ENCODE measurements around the gene CCDC102A.

The CCDC102A gene

DNA sequence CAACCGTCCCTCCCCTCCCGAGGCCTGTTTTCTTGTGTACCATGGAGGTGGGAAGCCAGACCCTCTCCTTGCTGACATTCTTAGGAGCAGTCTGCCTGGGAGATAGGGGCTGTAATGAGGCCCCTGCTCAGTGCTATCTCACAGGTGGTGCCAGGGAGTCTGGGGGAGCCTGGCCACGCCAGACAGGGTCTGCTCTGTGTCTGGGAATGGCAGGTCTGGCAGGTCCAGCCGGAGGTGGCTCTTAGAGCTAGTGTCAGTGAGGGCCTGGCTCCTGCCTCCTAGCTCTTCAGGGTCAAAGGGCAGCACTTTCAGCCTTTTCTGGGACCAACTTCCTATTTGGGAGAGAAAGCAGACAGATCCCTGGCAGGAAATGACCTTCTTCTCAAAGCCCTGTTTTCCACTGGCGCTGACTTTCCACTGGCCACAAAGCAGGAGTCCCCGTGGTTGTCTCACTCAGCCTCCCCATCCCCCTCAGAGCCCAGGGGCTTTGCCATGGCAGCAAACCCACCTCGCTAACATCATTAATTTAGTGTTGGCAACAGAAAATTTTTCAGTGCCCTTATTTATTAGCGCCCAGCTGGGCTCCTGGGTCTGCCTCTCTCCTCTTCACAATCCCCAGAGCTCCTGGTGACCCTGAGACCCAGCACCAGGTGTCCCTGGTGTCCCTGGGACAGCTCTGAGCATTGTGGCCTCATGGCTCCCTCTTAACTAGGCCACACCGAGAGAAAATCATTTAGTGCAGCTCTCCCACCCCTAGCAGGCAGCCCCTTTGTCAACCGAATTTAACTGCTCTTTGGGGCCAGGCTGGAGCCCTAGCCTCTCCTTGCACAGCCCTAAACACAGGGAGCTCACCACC is 26.1 kb downstream of the CCDC102A start:
- H3K9me3 ChIP-seq (ENCODE audit: control insufficient read depth, low read length), result no peaks in the 10 kb centered on the region
- H3K27me3 ChIP-seq (ENCODE audit: control insufficient read depth, insufficient read depth, low read length), result peaks cover 14% of the 10 kb centered on the region
- no peaks in the 10 kb centered on the region for H3K36me3 ChIP-seq (ENCODE audit: control insufficient read depth, insufficient read depth, low read length)
- H3K4me3 ChIP-seq (ENCODE audit: low read length), result no peak overlapping the region
- H3K9ac ChIP-seq (ENCODE audit: low read length), result no peak overlapping the region
- peaks cover 6% of the 10 kb centered on the region for H3K4me1 ChIP-seq (ENCODE audit: control insufficient read depth, insufficient read depth, low read length)

DNA sequence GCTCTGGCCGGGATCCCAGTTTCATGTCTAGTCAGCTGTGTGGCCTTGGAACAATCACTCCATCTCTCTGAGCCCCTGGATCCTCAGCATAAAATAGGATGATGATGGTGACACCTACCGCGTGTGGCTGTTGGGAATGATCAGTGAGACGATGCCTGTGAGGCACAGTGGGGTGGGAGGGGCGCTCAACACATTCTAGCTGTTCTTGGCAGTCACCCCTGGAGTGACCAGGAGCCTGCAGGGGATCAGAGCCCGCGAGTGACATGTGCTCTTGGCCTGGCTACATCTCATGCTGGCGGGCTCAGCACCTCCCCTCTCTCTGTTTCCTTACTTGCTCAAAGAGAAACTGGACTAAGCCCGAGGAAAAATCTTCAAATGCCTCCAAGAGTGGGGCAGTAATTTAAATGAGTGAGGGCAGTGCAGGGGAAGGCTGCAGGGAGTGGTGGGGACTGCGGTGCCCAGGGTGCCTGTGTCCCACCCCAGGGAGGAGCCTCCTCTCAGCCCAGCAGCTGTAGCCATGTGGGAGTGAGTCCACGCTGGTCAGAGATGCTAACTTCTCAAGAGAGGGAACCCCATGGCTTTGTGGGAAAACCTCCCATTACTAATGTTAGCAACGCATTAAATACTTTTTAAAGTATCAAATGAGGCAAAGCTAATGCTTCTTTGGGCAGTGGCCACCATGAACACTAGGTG is 27.0 kb downstream of the CCDC102A start:
- Histone ChIP-seq H3K4me1 (ENCODE audit: control insufficient read depth, insufficient read depth, low read length) (peaks cover 6% of the 10 kb centered on the region), H3K4me3 (ENCODE audit: low read length) (no peak overlapping the region), H3K36me3 (ENCODE audit: control insufficient read depth, insufficient read depth, low read length) (no peaks in the 10 kb centered on the region), H3K9ac (ENCODE audit: low read length) (no peak overlapping the region), H3K9me3 (ENCODE audit: control insufficient read depth, low read length) (no peaks in the 10 kb centered on the region), H3K27me3 (ENCODE audit: control insufficient read depth, insufficient read depth, low read length) (peaks cover 14% of the 10 kb centered on the region)

DNA sequence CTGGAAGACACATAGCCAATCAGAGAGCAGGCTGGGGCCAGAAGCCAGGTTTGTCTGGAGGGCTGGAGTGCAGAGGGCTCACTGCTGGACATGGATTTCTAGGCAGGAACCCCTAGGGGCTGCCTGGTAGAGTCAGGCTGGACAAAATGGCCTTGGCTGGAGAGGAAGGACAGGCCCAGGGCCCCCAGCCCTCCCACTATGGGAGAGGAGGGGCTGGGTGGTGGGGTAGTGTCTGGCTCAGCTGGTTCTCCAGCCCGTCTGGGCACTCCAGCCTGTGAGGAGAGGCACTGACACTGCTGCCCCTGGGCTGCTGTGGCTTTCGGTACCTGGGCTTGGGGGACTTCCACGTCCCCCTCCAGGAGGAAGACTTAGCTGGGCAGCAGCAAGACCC is 28.3 kb downstream of the CCDC102A start:
- Histone ChIP-seq H3K27me3 (ENCODE audit: control insufficient read depth, insufficient read depth, low read length) (peaks cover 14% of the 10 kb centered on the region), H3K4me1 (ENCODE audit: control insufficient read depth, insufficient read depth, low read length) (peaks cover 6% of the 10 kb centered on the region)

DNA sequence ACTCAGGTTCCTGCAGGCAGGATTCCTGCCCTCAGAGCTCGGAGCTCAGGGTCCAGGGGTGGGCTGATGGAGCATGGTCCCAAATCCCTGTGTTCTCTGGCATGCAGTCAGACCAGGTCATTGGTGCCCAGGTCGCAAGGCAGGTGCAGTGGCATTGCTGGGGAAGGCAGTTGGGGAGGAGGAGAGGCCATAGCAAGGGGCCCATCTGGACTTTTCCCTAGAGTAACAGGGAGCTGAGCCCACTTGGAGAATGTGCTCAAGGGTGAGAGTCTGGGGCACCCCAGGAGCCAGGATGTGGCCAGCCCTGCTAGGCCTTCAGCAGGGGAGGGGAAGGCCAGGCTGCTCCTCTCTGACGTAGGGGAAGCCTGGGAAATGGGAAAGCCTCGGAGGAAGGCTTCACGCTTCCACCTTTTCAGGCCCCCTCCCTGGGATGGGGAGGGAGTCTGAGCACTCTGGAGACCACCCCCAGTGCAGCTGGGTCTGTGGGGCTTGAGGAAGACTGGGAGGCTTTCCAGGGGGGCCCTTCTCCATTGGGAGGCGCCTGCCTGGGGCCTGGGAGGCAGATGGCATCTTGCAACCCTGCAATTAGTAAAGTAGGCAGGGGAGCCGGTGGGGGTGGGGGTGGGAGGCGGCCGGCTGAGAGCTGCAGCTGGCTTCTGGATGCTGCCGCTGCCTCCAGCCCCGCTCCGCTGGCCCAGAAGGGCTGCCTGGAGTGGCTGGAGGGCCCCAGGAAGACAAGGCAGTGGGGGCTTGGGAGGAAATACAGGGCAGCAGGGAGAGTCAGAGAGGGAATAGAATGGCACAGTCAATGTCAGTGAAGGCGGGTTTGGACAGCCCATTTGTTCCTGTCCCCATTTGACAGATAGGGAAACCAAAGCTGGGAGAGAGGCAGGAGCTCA is 29.0 kb downstream of the CCDC102A start:
- Histone ChIP-seq H3K9me3 (ENCODE audit: control insufficient read depth, low read length) (no peaks in the 10 kb centered on the region), H3K4me1 (ENCODE audit: control insufficient read depth, insufficient read depth, low read length) (peaks cover 6% of the 10 kb centered on the region), H3K36me3 (ENCODE audit: control insufficient read depth, insufficient read depth, low read length) (no peaks in the 10 kb centered on the region), H3K9ac (ENCODE audit: low read length) (no peak overlapping the region), H3K4me3 (ENCODE audit: low read length) (no peak overlapping the region), H3K27me3 (ENCODE audit: control insufficient read depth, insufficient read depth, low read length) (peaks cover 14% of the 10 kb centered on the region)

More for the DNA sequence above, 28.3 kb downstream of the CCDC102A start:
- no peaks in the 10 kb centered on the region for H3K36me3 ChIP-seq (ENCODE audit: control insufficient read depth, insufficient read depth, low read length)
- H3K9ac ChIP-seq (ENCODE audit: low read length), result no peak overlapping the region
- no peaks in the 10 kb centered on the region for H3K9me3 ChIP-seq (ENCODE audit: control insufficient read depth, low read length)
- no peak overlapping the region for H3K4me3 ChIP-seq (ENCODE audit: low read length)

DNA sequence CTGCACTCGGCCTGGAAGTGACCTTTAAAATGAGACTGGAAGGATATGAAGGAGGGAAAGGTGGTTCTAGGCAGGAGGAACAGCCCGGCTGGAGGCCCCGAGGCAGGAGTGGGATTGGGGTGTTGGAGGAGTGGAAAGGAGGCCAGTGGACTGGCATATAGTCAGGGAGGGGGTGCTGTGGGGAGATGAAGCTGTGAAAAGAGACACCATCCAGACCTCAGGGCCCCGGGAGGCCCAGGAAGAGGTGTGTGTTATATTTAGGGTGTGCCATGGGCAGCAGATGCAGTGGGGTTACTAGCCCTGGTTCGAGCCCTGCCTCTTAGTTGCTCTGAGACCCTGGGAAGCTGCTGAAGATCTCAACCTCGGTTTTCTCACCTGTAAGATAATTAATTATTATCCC is 31.2 kb downstream of the CCDC102A start:
- no peaks in the 10 kb centered on the region for H3K36me3 ChIP-seq (ENCODE audit: control insufficient read depth, insufficient read depth, low read length)
- H3K4me1 ChIP-seq (ENCODE audit: control insufficient read depth, insufficient read depth, low read length), result peaks cover 5% of the 10 kb centered on the region
- peaks cover 14% of the 10 kb centered on the region for H3K27me3 ChIP-seq (ENCODE audit: control insufficient read depth, insufficient read depth, low read length)
- H3K4me3 ChIP-seq (ENCODE audit: low read length), result no peak overlapping the region
- H3K9me3 ChIP-seq (ENCODE audit: control insufficient read depth, low read length), result no peaks in the 10 kb centered on the region
- H3K9ac ChIP-seq (ENCODE audit: low read length), result no peak overlapping the region

DNA sequence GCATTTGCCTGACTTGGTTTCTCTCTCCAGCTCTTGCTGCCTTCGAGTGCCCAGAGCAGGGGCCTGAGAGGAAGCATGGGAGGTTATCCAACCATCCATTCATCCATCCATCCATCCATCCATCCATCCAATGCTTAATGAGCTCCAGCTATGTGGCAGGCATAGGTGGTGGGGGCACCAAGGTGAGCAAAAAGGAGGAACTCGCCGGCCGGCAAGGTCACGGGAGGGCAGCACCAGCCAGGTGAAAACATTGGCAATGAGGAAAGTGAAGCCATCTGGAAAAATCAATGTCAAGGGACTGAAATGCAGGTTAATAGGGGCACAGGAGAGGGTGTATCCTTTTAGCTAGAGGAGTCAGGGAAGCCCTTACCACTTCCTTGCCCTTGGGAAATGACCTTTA is 31.9 kb downstream of the CCDC102A start:
- H3K9ac ChIP-seq (ENCODE audit: low read length), result no peak overlapping the region

DNA sequence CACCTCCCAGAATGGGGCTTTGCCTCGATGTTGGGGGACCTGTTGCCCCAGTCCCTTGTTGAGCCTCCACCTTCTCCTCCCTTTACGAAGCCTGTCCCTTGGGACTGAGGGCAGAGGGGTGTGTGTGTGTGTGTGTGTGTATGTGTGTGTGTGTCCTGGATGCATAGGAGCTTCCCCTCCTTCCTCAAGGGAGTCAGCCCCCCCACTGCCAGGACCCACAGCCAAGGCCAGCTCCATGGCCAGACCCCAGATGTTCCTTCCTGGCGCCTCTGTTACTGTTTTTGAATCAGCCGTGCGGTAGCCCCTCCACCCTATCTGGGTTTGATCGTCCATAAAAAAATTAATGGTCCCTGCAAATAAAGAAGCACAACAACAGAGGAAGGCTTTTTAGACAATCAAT is 32.4 kb downstream of the CCDC102A start:
- no peak overlapping the region for H3K9ac ChIP-seq (ENCODE audit: low read length)
- no peaks in the 10 kb centered on the region for H3K9me3 ChIP-seq (ENCODE audit: control insufficient read depth, low read length)
- H3K4me1 ChIP-seq (ENCODE audit: control insufficient read depth, insufficient read depth, low read length), result no peaks in the 10 kb centered on the region
- H3K4me3 ChIP-seq (ENCODE audit: low read length), result no peak overlapping the region
- no peaks in the 10 kb centered on the region for H3K36me3 ChIP-seq (ENCODE audit: control insufficient read depth, insufficient read depth, low read length)
- peaks cover 11% of the 10 kb centered on the region for H3K27me3 ChIP-seq (ENCODE audit: control insufficient read depth, insufficient read depth, low read length)

More for the DNA sequence above, 31.9 kb downstream of the CCDC102A start:
- Histone ChIP-seq H3K4me1 (ENCODE audit: control insufficient read depth, insufficient read depth, low read length) (no peaks in the 10 kb centered on the region), H3K27me3 (ENCODE audit: control insufficient read depth, insufficient read depth, low read length) (peaks cover 11% of the 10 kb centered on the region), H3K4me3 (ENCODE audit: low read length) (no peak overlapping the region), H3K36me3 (ENCODE audit: control insufficient read depth, insufficient read depth, low read length) (no peaks in the 10 kb centered on the region), H3K9me3 (ENCODE audit: control insufficient read depth, low read length) (no peaks in the 10 kb centered on the region)

DNA sequence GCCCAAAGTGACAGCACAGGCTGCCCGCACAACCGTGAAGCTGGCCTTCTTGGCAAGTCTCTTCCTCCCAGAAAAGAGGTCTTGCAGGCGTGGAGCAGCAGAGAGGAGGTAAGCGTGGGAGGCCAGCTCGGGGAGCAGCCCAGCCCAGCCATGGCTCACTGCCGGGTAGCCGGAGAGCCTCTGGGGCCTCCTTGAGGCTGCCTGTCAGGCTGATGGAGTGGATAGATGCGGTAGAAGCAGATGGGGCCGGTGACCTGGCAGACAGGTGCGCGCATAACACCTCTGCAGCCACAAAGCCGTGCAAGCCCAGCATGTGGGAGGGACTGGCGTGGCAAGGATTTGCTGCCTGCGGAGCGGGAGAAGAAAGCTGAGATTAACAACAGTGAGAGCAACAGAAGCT is 33.0 kb downstream of the CCDC102A start:
- no peak overlapping the region for H3K4me3 ChIP-seq (ENCODE audit: low read length)
- H3K9ac ChIP-seq (ENCODE audit: low read length), result no peak overlapping the region
- no peaks in the 10 kb centered on the region for H3K36me3 ChIP-seq (ENCODE audit: control insufficient read depth, insufficient read depth, low read length)
- no peaks in the 10 kb centered on the region for H3K4me1 ChIP-seq (ENCODE audit: control insufficient read depth, insufficient read depth, low read length)
- no peaks in the 10 kb centered on the region for H3K9me3 ChIP-seq (ENCODE audit: control insufficient read depth, low read length)
- H3K27me3 ChIP-seq (ENCODE audit: control insufficient read depth, insufficient read depth, low read length), result peaks cover 11% of the 10 kb centered on the region

DNA sequence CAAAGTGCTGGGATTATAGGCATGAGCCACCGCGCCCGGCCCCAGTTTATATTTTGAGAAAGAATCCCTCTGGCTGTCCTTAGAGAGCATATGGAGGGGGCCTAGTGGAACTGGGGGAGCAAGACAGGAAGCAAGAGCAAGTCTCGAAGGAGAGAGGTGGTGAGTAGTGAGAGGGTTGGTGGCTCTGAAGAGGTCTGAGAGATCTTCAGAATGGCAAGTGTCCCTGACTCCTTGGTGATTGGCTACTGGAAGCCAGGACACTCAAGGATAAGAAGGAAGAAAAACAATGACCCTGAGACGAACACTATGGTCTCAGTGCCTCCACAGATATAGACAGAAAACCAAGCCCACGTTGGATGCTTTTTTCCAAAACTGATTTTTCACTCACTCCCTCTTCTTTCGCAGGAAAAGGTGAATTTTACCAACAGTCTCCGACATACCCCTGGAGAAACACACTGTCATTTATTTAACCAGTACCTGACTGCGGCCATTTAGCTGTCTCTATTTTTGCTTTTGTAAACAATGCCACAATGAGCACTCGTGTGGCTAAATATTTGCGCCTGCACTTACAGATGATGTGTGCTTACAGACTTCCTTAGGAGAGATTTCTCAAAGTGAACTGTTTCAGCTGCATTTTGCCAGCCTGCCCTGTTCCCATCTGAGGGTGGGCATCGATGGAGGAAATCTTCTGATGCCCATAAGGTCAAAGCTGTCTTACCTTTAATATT is 34.2 kb downstream of the CCDC102A start:
- no peak overlapping the region for H3K4me3 ChIP-seq (ENCODE audit: low read length)
- peaks cover 6% of the 10 kb centered on the region for H3K27me3 ChIP-seq (ENCODE audit: control insufficient read depth, insufficient read depth, low read length)
- H3K36me3 ChIP-seq (ENCODE audit: control insufficient read depth, insufficient read depth, low read length), result no peaks in the 10 kb centered on the region

DNA sequence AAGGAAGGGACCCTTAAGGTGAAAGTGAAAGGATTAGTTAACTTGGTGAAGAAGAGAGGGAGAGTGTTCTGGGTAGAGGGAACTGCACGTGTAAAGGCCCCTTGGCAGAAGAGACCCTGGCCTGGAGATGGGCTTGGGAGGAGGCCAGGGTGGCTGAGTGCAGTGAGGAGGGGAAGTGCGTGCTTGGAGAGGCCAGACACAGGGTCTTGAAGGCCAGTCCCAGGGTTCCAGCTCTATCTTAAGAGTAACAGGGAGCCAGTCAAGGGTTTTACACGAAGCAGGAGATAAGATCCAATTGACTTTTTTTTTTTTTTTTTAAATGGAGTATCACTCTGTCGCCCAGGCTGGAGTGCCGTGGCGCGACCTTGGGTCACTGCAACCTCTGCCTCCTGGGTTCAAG is 34.9 kb downstream of the CCDC102A start:
- H3K9me3 ChIP-seq (ENCODE audit: control insufficient read depth, low read length), result no peaks in the 10 kb centered on the region
- H3K9ac ChIP-seq (ENCODE audit: low read length), result no peak overlapping the region
- no peak overlapping the region for H3K4me3 ChIP-seq (ENCODE audit: low read length)
- H3K36me3 ChIP-seq (ENCODE audit: control insufficient read depth, insufficient read depth, low read length), result no peaks in the 10 kb centered on the region
- no peaks in the 10 kb centered on the region for H3K4me1 ChIP-seq (ENCODE audit: control insufficient read depth, insufficient read depth, low read length)
- peaks cover 2% of the 10 kb centered on the region for H3K27me3 ChIP-seq (ENCODE audit: control insufficient read depth, insufficient read depth, low read length)

More for the DNA sequence above, 34.2 kb downstream of the CCDC102A start:
- H3K9ac ChIP-seq (ENCODE audit: low read length), result no peak overlapping the region
- no peaks in the 10 kb centered on the region for H3K4me1 ChIP-seq (ENCODE audit: control insufficient read depth, insufficient read depth, low read length)
- H3K9me3 ChIP-seq (ENCODE audit: control insufficient read depth, low read length), result no peaks in the 10 kb centered on the region

DNA sequence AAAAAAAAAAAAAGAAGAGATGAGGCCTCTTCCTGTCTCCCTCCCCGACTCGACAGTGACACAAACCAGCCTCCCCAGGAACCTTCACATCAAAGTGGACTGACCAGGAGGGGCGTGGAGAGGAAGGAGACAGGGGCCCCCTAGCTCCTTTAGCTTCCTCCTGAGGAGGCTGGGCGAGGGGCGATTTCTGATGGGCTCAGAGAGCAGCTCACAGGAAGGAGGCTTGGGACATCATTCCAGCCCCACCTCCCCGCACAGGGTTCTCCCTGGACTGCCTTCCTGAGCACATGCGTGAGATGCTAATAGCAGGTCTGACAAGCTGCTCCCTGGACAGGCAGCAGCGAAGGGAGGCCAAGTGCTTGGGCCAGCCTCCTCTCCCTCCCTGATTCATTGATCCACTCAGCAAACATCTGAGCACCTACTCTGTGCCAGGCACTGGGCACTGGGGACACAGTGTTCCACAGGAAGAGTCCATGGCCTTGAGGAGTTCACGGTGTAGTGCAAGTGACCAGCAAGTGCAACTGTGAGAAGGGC is 35.7 kb downstream of the CCDC102A start:
- H3K9me3 ChIP-seq (ENCODE audit: control insufficient read depth, low read length), result no peaks in the 10 kb centered on the region
- H3K4me3 ChIP-seq (ENCODE audit: low read length), result no peak overlapping the region

More for the DNA sequence above, 35.7 kb downstream of the CCDC102A start:
- Histone ChIP-seq H3K27me3 (ENCODE audit: control insufficient read depth, insufficient read depth, low read length) (no peaks in the 10 kb centered on the region), H3K9ac (ENCODE audit: low read length) (no peak overlapping the region), H3K36me3 (ENCODE audit: control insufficient read depth, insufficient read depth, low read length) (no peaks in the 10 kb centered on the region), H3K4me1 (ENCODE audit: control insufficient read depth, insufficient read depth, low read length) (no peaks in the 10 kb centered on the region)
